ENCODE results near the gene PRAMEF20. TPM values are rescaled to one million over a fixed set of nuclear protein-coding genes. Genes with fewer than 3 reads are reported as not detected.

PRAMEF20 gene
- total RNA-seq, 1 experiment from 2014 or later: not detected

- no peak for DNase-seq (ENCODE audit: low read depth)
These were observed 52.4 kb downstream of the PRAMEF20 start for GRCh38 chr1:13462682-13463081.

GRCh38 chr1:13465515-13465914 lies 55.3 kb downstream of the PRAMEF20 start:
- no peak for DNase-seq (ENCODE audit: low read depth)

GRCh38 chr1:13469343-13469742 lies 59.1 kb downstream of the PRAMEF20 start:
- DNase-seq (ENCODE audit: low read depth): peak; percentile 38

Other genes with a start within 250 kb of the PRAMEF20 start
- gene HNRNPCL4, start 244.8 kb upstream of the PRAMEF20 start, total RNA-seq (2014; rRNA removed; shearing (Covaris generic)): not detected in 2 replicates
- gene PRAMEF9, start 238.6 kb upstream of the PRAMEF20 start, total RNA-seq (2014; rRNA removed; shearing (Covaris generic)): not detected in 2 replicates
- not detected in 2 replicates for gene PRAMEF13, start 209.0 kb upstream of the PRAMEF20 start, total RNA-seq (2014; rRNA removed; shearing (Covaris generic))
- gene PRAMEF18, start 184.3 kb upstream of the PRAMEF20 start, total RNA-seq (2014; rRNA removed; shearing (Covaris generic)): not detected in 2 replicates
- gene PRAMEF5, start 156.3 kb upstream of the PRAMEF20 start, total RNA-seq (2014; rRNA removed; shearing (Covaris generic)): not detected in 2 replicates
- not detected in 2 replicates for gene PRAMEF8, start 125.3 kb upstream of the PRAMEF20 start, total RNA-seq (2014; rRNA removed; shearing (Covaris generic))
- not detected in 2 replicates for gene PRAMEF33, start 106.9 kb upstream of the PRAMEF20 start, total RNA-seq (2014; rRNA removed; shearing (Covaris generic))
- gene PRAMEF15, start 94.9 kb upstream of the PRAMEF20 start, total RNA-seq (2014; rRNA removed; shearing (Covaris generic)): not detected in 2 replicates
- not detected in 2 replicates for gene PRAMEF14, start 63.3 kb upstream of the PRAMEF20 start, total RNA-seq (2014; rRNA removed; shearing (Covaris generic))
- gene PRAMEF19, start 38.5 kb upstream of the PRAMEF20 start, total RNA-seq (2014; rRNA removed; shearing (Covaris generic)): not detected in 2 replicates
- gene PRAMEF17, start 20.8 kb upstream of the PRAMEF20 start, total RNA-seq (2014; rRNA removed; shearing (Covaris generic)): not detected in 2 replicates
- 0.15 and 0.37 TPM in 2 replicates for gene LRRC38, start 103.6 kb downstream of the PRAMEF20 start, total RNA-seq (2014; rRNA removed; shearing (Covaris generic))
- 2.0 and 4.1 TPM in 2 replicates for gene PDPN, start 173.4 kb downstream of the PRAMEF20 start, total RNA-seq (2014; rRNA removed; shearing (Covaris generic))

All from M059J (cell line).